Spleen (tissue), 11 donors: Measurements from ENCODE around the gene CFAP91. TPM values are rescaled to one million over a fixed set of nuclear protein-coding genes. Genes with fewer than 3 reads are reported as not detected.

Experiments
- DNase-seq: peaks from one replicate; pipeline ENCODE4 v3.0.0-alpha.2; 2020
- H3K27ac ChIP-seq, 8 donors: fragments of 200-600 bp; sonication (generic) in 7 of 8; 1 replicate in 4 of 8; 2 replicates in 4 of 8; pipeline versions ENCODE4 v1.5.0 to v1.8.0; 2016 to 2021; ENCODE audit warnings: inconsistent platforms in 4 of 8, mild to moderate bottlenecking in 4 of 8, moderate library complexity in 1 of 8
- H3K27me3 ChIP-seq, 7 donors: fragments of 200-600 bp; sonication (generic) in 6 of 7; replicated peaks in 1 of 7; 1 replicate in 4 of 7; 2 replicates in 3 of 7; pipeline versions ENCODE4 v1.5.0 to v1.8.0; 2016 to 2021; ENCODE audit warnings: inconsistent platforms in 3 of 7, mild to moderate bottlenecking in 1 of 7
- H3K36me3 ChIP-seq, 6 donors: fragments of 200-600 bp; sonication (generic) in 5 of 6; 1 replicate in 4 of 6; 2 replicates in 2 of 6; pipeline versions ENCODE4 v1.5.0 to v1.8.0; 2016 to 2021; ENCODE audit warnings: inconsistent platforms in 2 of 6
- H3K4me1 ChIP-seq, 6 donors: fragments of 200-600 bp; sonication (generic) in 5 of 6; 1 replicate in 3 of 6; 2 replicates in 3 of 6; pipeline versions ENCODE4 v1.5.0 to v1.8.0; 2016 to 2021; ENCODE audit warnings: inconsistent platforms in 3 of 6
- H3K4me3 ChIP-seq, 8 donors: fragments of 200-600 bp; sonication (generic) in 7 of 8; 1 replicate in 4 of 8; 2 replicates in 4 of 8; pipeline versions ENCODE4 v1.5.0 to v1.8.0; 2016 to 2021; ENCODE audit warnings: inconsistent platforms in 4 of 8, mild to moderate bottlenecking in 4 of 8, moderate library complexity in 2 of 8
- H3K9me3 ChIP-seq, 8 donors: fragments of 200-600 bp; sonication (generic) in 7 of 8; 1 replicate in 4 of 8; 2 replicates in 4 of 8; pipeline versions ENCODE4 v1.5.0 to v1.8.0; 2016 to 2021; ENCODE audit warnings: inconsistent platforms in 4 of 8
- CTCF ChIP-seq, 11 experiments: fragments of 200-600 bp in 7 of 11; fragments of 450-650 bp in 4 of 11; sonication (generic) in 4 of 11; IDR thresholded peaks in 8 of 11; conservative IDR thresholded peaks in 3 of 11; 1 replicate in 7 of 11; 2 replicates in 4 of 11; pipeline versions ENCODE4 v1.4.0 to v1.8.0; 2016 to 2021; ENCODE audit warnings: antibody characterized with exemption in 11 of 11, inconsistent platforms in 4 of 11, mild to moderate bottlenecking in 1 of 11
- POLR2A ChIP-seq, 3 donors: fragments of 450-650 bp; IDR thresholded peaks; one replicate each; pipeline ENCODE4 v1.5.1; 2017; ENCODE audit warnings: antibody characterized with exemption in 3 of 3, mild to moderate bottlenecking in 1 of 3
- POLR2AphosphoS5 ChIP-seq, 3 donors: sonication (generic); formaldehyde crosslinking; IDR thresholded peaks; one replicate each; pipeline ENCODE4 v1.5.1; 2017; ENCODE audit warnings: antibody characterized with exemption in 3 of 3
- WGBS, 5 donors: extraction: QIAGEN DNeasy Blood & Tissue Kit in 3 of 5; methylation state at CpG; one replicate each; pipeline versions ENCODE4 v1.1.5 to v1.1.7; 2013 to 2018; 5-methylcytosine and 5-hydroxymethylcytosine counted together
- intact Hi-C: fragments of 100-400 bp; cut with DNase I; formaldehyde crosslinking; loops from one replicate; pipeline ENCODE4 v1.15.0; 2023; ENCODE audit warnings: low total_unique reads
- polyA plus RNA-seq, 3 donors: library from polyadenylated mRNA; stranded (reverse); fragments of 200-250 nt; gene quantifications; one replicate each; pipeline ENCODE4 v1.2.1, GENCODE V29; 2013
- total RNA-seq, 7 donors: library from RNA; depleted of rRNA in 3 of 7; stranded (reverse); fragments of >200 nt in 3 of 7; fragmentation: NEBNext Ultra II Directional in 4 of 7; extraction: Animal tissue kit (Norgen Biotek cat#: 25700) in 4 of 7; gene quantifications; one replicate each; pipeline versions ENCODE4 v1.1.0 to v1.2.1, GENCODE V29; 2016 to 2021
- donor health status: healthy with polysubstance abuse.
- donor health status: DM: no; HTN: no; CAD: no; lungs with moderate emphysema.
- donor health status: DM: no; HTN: no; CAD: no.
- donor health status: Bipolar disorder and iron deficiency.
- donor health status: healthy.
- donor health status: DM: no; HTN: no; CAD: no.
- donor health status: DM: yes; HTN: yes; CAD: no.

The CFAP91 gene
- total and polyA plus RNA-seq, 10 donors = 11.0 to 141 (median 53.2) TPM

GRCh38 chr3:119717520-119717919 is 14.7 kb downstream of the CFAP91 start:
- WGBS, 5 donors = 85 to 88% (median 86%) methylated on average over 5 of the region's 5 CpGs
- TF ChIP-seq CTCF (IDR thresholded peaks at IDR 0.05 in 8 of 11, conservative IDR thresholded peaks at IDR 0.05 in 3 of 11) (no peak), POLR2AphosphoS5 (IDR thresholded peaks at IDR 0.05) (no peak), POLR2A (IDR thresholded peaks at IDR 0.05) (no peak)
- no peaks in the 10 kb centered on the region for H3K9me3 ChIP-seq
- H3K36me3 ChIP-seq = no peaks in the 10 kb centered on the region
- intact Hi-C loops = no loop called here
- no peak overlapping the region for H3K4me3 ChIP-seq
- H3K27ac ChIP-seq = peak overlapping the region in 7 of 8 donors; percentile 4 to 76 (median 53)
- H3K4me1 ChIP-seq = peaks cover 0 to 5% (median 0%) of the 10 kb centered on the region in 6 donors
- DNase-seq = no peak
- H3K27me3 ChIP-seq = no peaks in the 10 kb centered on the region

- Histone ChIP-seq H3K4me3 (no peak overlapping the region), H3K27me3 (no peaks in the 10 kb centered on the region), H3K9me3 (no peaks in the 10 kb centered on the region), H3K4me1 (peaks cover 0 to 5% (median 0%) of the 10 kb centered on the region in 6 donors), H3K36me3 (no peaks in the 10 kb centered on the region), H3K27ac (no peak overlapping the region)
- no peak for TF ChIP-seq CTCF (IDR thresholded peaks at IDR 0.05 in 8 of 11, conservative IDR thresholded peaks at IDR 0.05 in 3 of 11)
- no peak for TF ChIP-seq POLR2A (IDR thresholded peaks at IDR 0.05)
- no peak for TF ChIP-seq POLR2AphosphoS5 (IDR thresholded peaks at IDR 0.05)
- 27 to 36% (median 30%) methylated on average over 2 of the region's 2 CpGs for WGBS, 5 donors
- intact Hi-C loops = no loop called here
- no peak for DNase-seq
Observed at GRCh38 chr3:119723022-119723421, 20.2 kb downstream of the CFAP91 start.

GRCh38 chr3:119726909-119727308 is 24.1 kb downstream of the CFAP91 start:
- H3K9me3 ChIP-seq = no peaks in the 10 kb centered on the region
- no peaks in the 10 kb centered on the region for H3K27me3 ChIP-seq
- 61 to 80% (median 71%) methylated on average over 2 of the region's 2 CpGs for WGBS, 5 donors
- intact Hi-C loops = no loop called here
- peak overlapping the region in 7 of 8 donors; percentile 52 to 80 (median 69) for H3K27ac ChIP-seq
- H3K36me3 ChIP-seq = no peaks in the 10 kb centered on the region
- H3K4me3 ChIP-seq = no peak overlapping the region
- H3K4me1 ChIP-seq = peaks cover 0 to 5% (median 0%) of the 10 kb centered on the region in 6 donors
- TF ChIP-seq CTCF (IDR thresholded peaks at IDR 0.05 in 8 of 11, conservative IDR thresholded peaks at IDR 0.05 in 3 of 11) (no peak), POLR2AphosphoS5 (IDR thresholded peaks at IDR 0.05) (peak in 1 of 3 donors; percentile 44), POLR2A (IDR thresholded peaks at IDR 0.05) (no peak)
- no peak for DNase-seq

- Histone ChIP-seq H3K9me3 (no peaks in the 10 kb centered on the region), H3K27ac (no peak overlapping the region), H3K36me3 (no peaks in the 10 kb centered on the region), H3K4me3 (no peak overlapping the region), H3K27me3 (no peaks in the 10 kb centered on the region), H3K4me1 (peaks cover 0 to 4% (median 0%) of the 10 kb centered on the region in 6 donors)
- no peak for TF ChIP-seq CTCF (IDR thresholded peaks at IDR 0.05 in 8 of 11, conservative IDR thresholded peaks at IDR 0.05 in 3 of 11)
- no peak for TF ChIP-seq POLR2AphosphoS5 (IDR thresholded peaks at IDR 0.05)
- no peak for TF ChIP-seq POLR2A (IDR thresholded peaks at IDR 0.05)
- DNase-seq = no peak
- intact Hi-C loops = no loop called here
- 93 to 97% (median 95%) methylated on average over 6 of the region's 6 CpGs for WGBS, 5 donors
Observed at GRCh38 chr3:119729996-119730395, 27.2 kb downstream of the CFAP91 start.
